LNCaP clone FGC (cell line): ENCODE data around the gene DDX11.
"Not testable (repeated sequence)": the region's sequence is repeated elsewhere in the genome, so short reads cannot be mapped to it uniquely, and the experiment has no call there.

Experiments
- DNase-seq: peaks from one replicate; pipeline ENCODE4 v3.0.0-alpha.2; 2011; ENCODE audit warnings: low read depth
- H3K4me3 ChIP-seq: 2 replicates; pipeline ENCODE4 v1.5.1; 2011; ENCODE audit warnings: mild to moderate bottlenecking, low read depth, low read length, control low read depth
- CTCF ChIP-seq: IDR thresholded peaks from 2 replicates; pipeline ENCODE4 v1.5.1; 2012; ENCODE audit warnings: mild to moderate bottlenecking; ENCODE audit not compliant: control insufficient read depth, insufficient read depth; ENCODE audit errors: extremely low read depth

Gene DDX11

GRCh38 chr12:31105668-31106067 is 32.0 kb downstream of the DDX11 start:
- no peak for TF ChIP-seq CTCF
- DNase-seq, result no peak
- no peak overlapping the region for H3K4me3 ChIP-seq

GRCh38 chr12:31106101-31106803 is 32.6 kb downstream of the DDX11 start:
- no peak overlapping the region for H3K4me3 ChIP-seq
- TF ChIP-seq CTCF, result no peak
- DNase-seq, result no peak

- not testable (repeated sequence) for H3K4me3 ChIP-seq, DNase-seq
Measured at GRCh38 chr12:31109773-31110172, 36.1 kb downstream of the DDX11 start.

GRCh38 chr12:31110263-31110662 is 36.6 kb downstream of the DDX11 start:
- DNase-seq, H3K4me3 ChIP-seq: not testable (repeated sequence)

- H3K4me3 ChIP-seq, DNase-seq: not testable (repeated sequence)
Measured at GRCh38 chr12:31115092-31115601, 41.5 kb downstream of the DDX11 start.

GRCh38 chr12:31116846-31117202 is 43.2 kb downstream of the DDX11 start:
- peak overlapping the region; percentile 56 for H3K4me3 ChIP-seq
- not testable (repeated sequence) for DNase-seq

- no peak for DNase-seq
- peak overlapping the region; percentile 56 for H3K4me3 ChIP-seq
- TF ChIP-seq CTCF, result peak; percentile 56
Measured at GRCh38 chr12:31117203-31118011, 43.7 kb downstream of the DDX11 start.

GRCh38 chr12:31118347-31119191 is 44.9 kb downstream of the DDX11 start:
- DNase-seq, result no peak
- TF ChIP-seq CTCF, result no peak
- 0 out of 2 replicates have a peak overlapping the region, but pooled peaks have one; percentile 13 for H3K4me3 ChIP-seq
